GM15510 (cell line): ENCODE results near the gene STK35.

ENCODE experiments used
- POLR2A ChIP-seq: IDR thresholded peaks from 3 replicates; pipeline ENCODE4 v1.6.1; 2011; ENCODE audit warnings: borderline replicate concordance; ENCODE audit not compliant: insufficient read length; ENCODE audit errors: extremely low read depth

STK35 gene

DNA sequence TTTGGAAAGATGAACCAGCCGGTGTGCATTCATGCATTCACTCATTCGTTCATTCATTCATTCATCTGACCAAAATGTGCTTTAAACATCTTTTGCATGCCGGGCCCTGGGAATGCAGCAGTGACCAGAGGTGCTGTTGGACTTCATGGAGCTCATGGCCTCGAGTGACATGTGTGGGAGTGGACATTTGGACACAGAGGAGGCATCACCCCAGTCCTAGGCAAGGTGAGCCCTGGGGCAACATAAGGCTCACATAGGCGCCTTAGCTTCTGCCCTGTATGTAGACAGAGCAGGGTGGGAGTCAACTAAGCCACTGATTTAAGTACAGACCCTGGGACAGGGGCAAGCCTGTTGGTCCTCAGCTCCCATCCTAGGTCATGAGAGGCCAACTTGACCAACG lies 71.6 kb downstream of the STK35 start:
- no peak for TF ChIP-seq POLR2A

DNA sequence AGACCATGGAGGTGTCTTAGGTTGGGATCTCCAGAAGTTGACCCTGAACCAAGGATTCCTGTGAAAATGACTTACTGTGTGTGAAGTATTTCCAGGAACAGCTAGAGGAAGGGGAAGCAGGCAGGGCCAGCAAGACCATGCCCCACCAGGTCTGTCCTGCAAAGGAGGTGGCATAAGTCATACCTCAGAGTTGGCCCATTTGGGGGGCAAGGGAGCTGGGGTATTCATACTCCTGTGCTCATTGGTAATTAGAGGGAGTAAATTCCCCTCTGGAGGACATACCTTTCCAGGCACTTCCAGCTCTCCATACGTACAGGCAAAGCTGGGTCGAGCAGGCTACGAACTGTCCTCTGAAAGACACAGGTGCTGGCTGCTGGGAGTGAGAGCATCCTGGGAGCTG lies 72.4 kb downstream of the STK35 start:
- no peak for TF ChIP-seq POLR2A

DNA sequence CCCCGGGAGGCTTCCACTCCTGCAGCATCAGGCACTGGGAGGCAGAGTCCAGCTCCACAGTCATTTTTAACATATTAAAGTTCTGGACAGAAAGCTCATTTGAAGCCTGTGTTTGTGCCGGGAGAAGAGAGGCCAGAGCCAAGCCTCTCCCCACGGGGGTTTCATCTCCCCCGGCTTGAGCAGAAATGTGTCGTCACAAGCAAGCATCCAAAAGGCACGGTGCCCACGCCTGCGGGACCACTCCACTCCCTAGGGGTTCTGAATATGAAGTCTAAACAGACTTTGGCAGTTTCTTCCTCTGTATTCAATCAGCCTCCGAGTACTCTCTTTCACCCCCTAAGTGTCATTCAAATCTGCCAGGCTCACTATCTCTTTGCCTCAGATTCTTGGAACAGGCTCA lies 75.3 kb downstream of the STK35 start:
- no peak for TF ChIP-seq POLR2A

DNA sequence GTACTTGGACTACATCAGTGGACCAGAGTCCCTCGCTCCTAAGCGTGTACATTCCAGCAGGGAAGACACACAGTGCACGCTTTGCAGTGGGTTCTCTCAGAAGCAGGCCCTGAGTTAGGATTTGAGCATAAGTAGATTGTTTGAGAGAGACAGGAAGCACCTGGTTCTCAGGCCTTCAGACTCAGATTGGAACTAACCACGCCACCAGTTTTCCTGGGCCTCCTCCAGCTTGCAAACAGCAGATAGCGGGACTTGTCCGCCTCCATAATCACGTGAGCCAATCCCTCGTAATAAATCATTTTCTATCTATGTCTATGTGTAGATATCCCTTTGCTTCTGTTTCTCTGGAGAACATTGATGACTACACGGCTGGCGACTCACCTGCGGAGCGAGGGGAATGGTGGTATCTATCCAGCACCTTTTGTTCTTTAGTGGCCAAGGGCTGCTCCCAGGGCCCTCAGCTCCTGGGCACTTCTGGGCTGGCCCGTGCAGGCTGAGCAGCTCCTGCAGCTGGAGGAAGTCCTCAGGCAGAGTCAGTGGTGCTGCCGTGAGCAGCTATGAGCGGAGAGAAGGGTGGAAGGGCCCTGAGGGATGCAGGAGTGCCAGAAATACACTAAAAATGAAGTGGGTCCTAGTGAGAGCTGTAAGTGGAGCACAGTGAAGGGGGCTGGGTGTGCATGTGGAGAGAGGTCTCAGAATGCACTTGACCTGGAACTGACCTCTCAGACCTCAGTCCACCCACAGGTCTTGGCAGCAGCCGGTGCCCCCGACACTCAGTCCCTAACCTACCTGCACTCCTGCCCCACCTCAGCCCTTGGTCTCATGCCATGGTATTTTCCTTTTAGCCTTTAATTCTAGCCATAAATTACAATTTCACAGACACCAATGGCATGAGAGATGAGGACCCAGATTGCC lies 76.9 kb downstream of the STK35 start:
- no peak for TF ChIP-seq POLR2A

DNA sequence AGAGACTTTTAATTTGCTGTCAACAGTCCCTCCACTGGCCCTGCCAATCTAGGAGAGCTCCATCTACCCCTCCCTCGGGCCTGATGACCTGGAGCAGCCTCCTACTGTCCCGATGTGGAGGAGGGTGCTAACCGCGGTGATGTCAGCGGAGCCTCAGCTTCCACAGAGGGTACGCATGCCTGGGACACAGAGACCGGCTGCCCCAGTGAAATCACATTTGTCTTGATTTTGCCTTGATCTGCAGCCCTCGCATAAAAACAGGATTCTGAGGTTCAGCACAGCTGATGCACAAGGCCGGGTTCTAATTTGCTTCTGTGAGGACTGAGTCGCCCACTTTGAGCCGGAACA lies 77.6 kb downstream of the STK35 start:
- no peak for TF ChIP-seq POLR2A

DNA sequence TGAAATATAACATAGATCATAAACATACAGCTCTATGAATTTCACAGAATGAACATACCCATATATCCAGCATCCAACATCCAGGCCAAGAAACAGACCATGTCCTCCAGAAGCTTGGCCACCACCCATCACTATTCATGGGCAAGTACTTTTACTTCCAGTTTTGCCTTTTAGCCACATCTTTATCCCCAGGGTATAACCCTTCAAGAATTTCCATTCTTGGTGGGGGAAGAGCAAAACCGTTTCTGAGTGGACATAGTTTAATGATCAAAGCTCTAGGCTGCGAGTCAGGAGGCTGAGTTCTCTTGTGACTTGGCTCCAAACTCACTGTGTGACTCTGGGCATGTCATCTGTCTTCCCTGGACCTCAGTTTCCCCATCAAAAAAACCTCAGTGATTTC lies 78.3 kb downstream of the STK35 start:
- no peak for TF ChIP-seq POLR2A

DNA sequence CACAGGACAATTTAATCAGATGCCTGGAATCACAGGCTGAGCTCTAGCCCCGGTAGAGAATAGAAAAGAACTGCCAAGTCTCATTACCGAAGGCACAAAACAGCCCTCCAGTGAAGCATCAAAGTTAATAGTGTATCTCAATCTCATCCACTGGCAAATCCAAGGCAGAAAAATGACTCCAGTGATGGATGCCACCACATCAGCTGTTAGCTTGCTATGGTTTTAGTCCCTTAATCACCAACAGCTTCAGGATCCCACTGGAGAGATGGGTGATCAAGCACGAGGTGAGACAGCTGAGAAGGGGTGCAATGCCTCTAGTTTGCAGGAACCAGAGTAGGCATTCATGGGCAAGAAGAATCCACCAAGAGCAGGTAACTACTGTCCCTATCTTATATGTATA lies 81.8 kb downstream of the STK35 start:
- no peak for TF ChIP-seq POLR2A

DNA sequence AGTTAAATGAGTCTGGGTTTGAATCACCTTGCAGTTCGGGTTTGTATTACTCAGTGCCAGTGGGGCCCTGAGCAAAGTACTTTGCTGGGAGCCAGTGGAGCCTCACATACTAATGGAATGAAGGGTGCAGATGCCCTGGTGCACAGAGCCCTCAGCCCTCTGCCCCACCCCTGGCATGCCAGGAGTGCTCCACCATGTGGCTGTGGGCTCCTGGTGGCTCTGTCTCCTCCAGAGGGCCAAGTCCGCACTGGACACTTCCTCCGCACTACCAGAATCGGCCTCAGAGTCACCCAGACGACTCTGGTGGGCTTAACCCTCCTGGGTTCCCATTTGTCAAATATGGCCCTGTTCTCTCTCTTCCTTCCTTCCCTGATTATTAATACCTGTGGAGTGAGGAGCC lies 94.0 kb downstream of the STK35 start:
- TF ChIP-seq POLR2A: no peak

DNA sequence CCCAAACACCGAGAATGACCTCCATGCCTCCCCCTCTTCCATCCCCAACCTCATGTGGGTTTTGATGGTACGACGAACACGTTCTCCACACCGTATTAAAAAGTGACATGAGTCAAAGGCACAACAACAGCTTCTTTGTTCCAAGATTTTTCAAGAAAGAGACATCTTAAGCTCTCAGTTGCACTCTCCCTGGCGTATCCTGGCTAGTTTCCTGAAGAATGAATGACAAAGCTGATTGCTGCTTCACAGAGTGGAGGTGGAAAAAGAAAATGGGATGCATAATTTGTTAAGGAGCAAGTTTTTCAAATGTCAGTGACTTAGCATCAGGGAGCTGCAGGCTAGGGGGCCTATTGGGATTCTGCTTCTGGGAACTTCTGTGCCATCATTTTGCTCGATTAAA lies 95.5 kb downstream of the STK35 start:
- TF ChIP-seq POLR2A: no peak
